Measurements from ENCODE around the gene RNF135.
"Not testable (repeated sequence)": the region's sequence is repeated elsewhere in the genome, so short reads cannot be mapped to it uniquely, and the experiment has no call there.

The RNF135 gene

GRCh38 chr17:30970831-30971567 is at the start of gene RNF135:
Gene RNF135, plus strand, starts transcription at chr17:30971039. Its CDS starts 35 bp downstream, at chr17:30971074.
- DNase-seq (ENCODE audit: low spot score), result peak; percentile 86

GRCh38 chr17:30921544-30922196 is 49.2 kb upstream of the RNF135 start, which contains the start of gene ADAP2:
Gene ADAP2, plus strand, starts transcription at chr17:30921945. Its CDS starts 70 bp downstream, at chr17:30922015.
- no peak for DNase-seq (ENCODE audit: low spot score)

GRCh38 chr17:30922235-30923030 is 48.4 kb upstream of the RNF135 start:
- DNase-seq (ENCODE audit: low spot score), result no peak

GRCh38 chr17:30924341-30924740 is 46.5 kb upstream of the RNF135 start:
- no peak for DNase-seq (ENCODE audit: low spot score)

GRCh38 chr17:30926516-30926915 is 44.3 kb upstream of the RNF135 start:
- no peak for DNase-seq (ENCODE audit: low spot score)

GRCh38 chr17:30927756-30928155 is 43.1 kb upstream of the RNF135 start:
- DNase-seq (ENCODE audit: low spot score), result no peak

GRCh38 chr17:30928584-30928983 is 42.3 kb upstream of the RNF135 start:
- no peak for DNase-seq (ENCODE audit: low spot score)

GRCh38 chr17:30929081-30929633 is 41.7 kb upstream of the RNF135 start:
- no peak for DNase-seq (ENCODE audit: low spot score)

GRCh38 chr17:30929861-30930260 is 41.0 kb upstream of the RNF135 start:
- DNase-seq (ENCODE audit: low spot score), result not testable (repeated sequence)

GRCh38 chr17:30930495-30930894 is 40.3 kb upstream of the RNF135 start:
- no peak for DNase-seq (ENCODE audit: low spot score)

- DNase-seq (ENCODE audit: low spot score), result not testable (repeated sequence)
These were observed 39.3 kb upstream of the RNF135 start for GRCh38 chr17:30931582-30931981.

GRCh38 chr17:30933966-30934365 is 36.9 kb upstream of the RNF135 start:
- no peak for DNase-seq (ENCODE audit: low spot score)

- no peak for DNase-seq (ENCODE audit: low spot score)
These were observed 31.7 kb upstream of the RNF135 start for GRCh38 chr17:30939051-30939689.

GRCh38 chr17:30942308-30943079 is 28.3 kb upstream of the RNF135 start:
- no peak for DNase-seq (ENCODE audit: low spot score)

- DNase-seq (ENCODE audit: low spot score), result no peak
These were observed 23.0 kb upstream of the RNF135 start for GRCh38 chr17:30947796-30948195.

GRCh38 chr17:30950189-30950588 is 20.6 kb upstream of the RNF135 start:
- no peak for DNase-seq (ENCODE audit: low spot score)

GRCh38 chr17:30950669-30951399 is 20.0 kb upstream of the RNF135 start:
- no peak for DNase-seq (ENCODE audit: low spot score)

- no peak for DNase-seq (ENCODE audit: low spot score)
These were observed 18.0 kb upstream of the RNF135 start for GRCh38 chr17:30952638-30953393.

- no peak for DNase-seq (ENCODE audit: low spot score)
These were observed 16.6 kb upstream of the RNF135 start for GRCh38 chr17:30954046-30954830.
